GM20000 (cell line): ENCODE data around the gene COL15A1.

ENCODE experiments used
- DNase-seq: peaks from one replicate; pipeline ENCODE4 v3.0.0; 2012; ENCODE audit warnings: low spot score
- CTCF ChIP-seq: IDR thresholded peaks from 2 replicates; pipeline ENCODE4 v1.5.1; 2012; ENCODE audit warnings: mild to moderate bottlenecking, control low read depth; ENCODE audit errors: extremely low read depth, missing control alignments

The COL15A1 gene

GRCh38 chr9:99037769-99038483, 94.2 kb downstream of the COL15A1 start:
- DNase-seq: no peak

GRCh38 chr9:99038484-99038820, 94.7 kb downstream of the COL15A1 start:
- no peak for TF ChIP-seq CTCF
- DNase-seq: no peak

More at GRCh38 chr9:99037769-99038483, 94.2 kb downstream of the COL15A1 start:
- no peak for TF ChIP-seq CTCF

GRCh38 chr9:99039505-99040182, 95.9 kb downstream of the COL15A1 start:
- DNase-seq: no peak
- TF ChIP-seq CTCF: no peak

- TF ChIP-seq CTCF: no peak
Observed at GRCh38 chr9:99040251-99040900, 96.7 kb downstream of the COL15A1 start.

GRCh38 chr9:99040911-99041582, 97.3 kb downstream of the COL15A1 start:
- DNase-seq: no peak
- TF ChIP-seq CTCF: no peak

More at GRCh38 chr9:99040251-99040900, 96.7 kb downstream of the COL15A1 start:
- DNase-seq: no peak

GRCh38 chr9:99041618-99042017, 97.9 kb downstream of the COL15A1 start:
- TF ChIP-seq CTCF: no peak
- no peak for DNase-seq

- TF ChIP-seq CTCF: no peak
- DNase-seq: no peak
Observed at GRCh38 chr9:99042620-99043019, 98.9 kb downstream of the COL15A1 start.
